ENCODE results near the gene GNA12.
A peak's percentile ranks its signal among the peaks of the same experiment; 100 is the strongest.

The GNA12 gene

GRCh38 chr7:2845034-2845592 lies 1.0 kb upstream of the GNA12 start:
- peak overlapping the region; percentile 65 for H3K27ac ChIP-seq
- TF ChIP-seq CTCF (IDR thresholded peaks at IDR 0.05) (no peak), ZFX (IDR thresholded peaks at IDR 0.05; ENCODE audit: borderline replicate concordance) (no peak)

GRCh38 chr7:2843711-2844152 lies 376 bp downstream of the GNA12 start:
- TF ChIP-seq ZFX (IDR thresholded peaks at IDR 0.05; ENCODE audit: borderline replicate concordance) (no peak), CTCF (IDR thresholded peaks at IDR 0.05) (no peak)
- H3K27ac ChIP-seq, result peak overlapping the region; percentile 65

GRCh38 chr7:2843191-2843685 lies 870 bp downstream of the GNA12 start:
- TF ChIP-seq CTCF (IDR thresholded peaks at IDR 0.05) (peak; percentile 16; the same call in 1 of the 2 replicates), ZFX (IDR thresholded peaks at IDR 0.05; ENCODE audit: borderline replicate concordance) (no peak)
- no peak overlapping the region for H3K27ac ChIP-seq

- H3K27ac ChIP-seq, result no peak overlapping the region
- TF ChIP-seq ZFX (IDR thresholded peaks at IDR 0.05; ENCODE audit: borderline replicate concordance) (no peak), CTCF (IDR thresholded peaks at IDR 0.05) (no peak)
These were observed 2.2 kb downstream of the GNA12 start for GRCh38 chr7:2841907-2842306.

GRCh38 chr7:2840458-2840857 lies 3.6 kb downstream of the GNA12 start:
- no peak overlapping the region for H3K27ac ChIP-seq
- no peak for TF ChIP-seq ZFX (IDR thresholded peaks at IDR 0.05; ENCODE audit: borderline replicate concordance)
- no peak for TF ChIP-seq CTCF (IDR thresholded peaks at IDR 0.05)

- TF ChIP-seq ZFX (IDR thresholded peaks at IDR 0.05; ENCODE audit: borderline replicate concordance) (no peak), CTCF (IDR thresholded peaks at IDR 0.05) (no peak)
- H3K27ac ChIP-seq, result no peak overlapping the region
These were observed 5.1 kb downstream of the GNA12 start for GRCh38 chr7:2838873-2839578.

GRCh38 chr7:2838451-2838850 lies 5.7 kb downstream of the GNA12 start:
- TF ChIP-seq CTCF (IDR thresholded peaks at IDR 0.05) (no peak), ZFX (IDR thresholded peaks at IDR 0.05; ENCODE audit: borderline replicate concordance) (no peak)
- H3K27ac ChIP-seq, result no peak overlapping the region

Data from 22Rv1 (cell line).